Fibroblast of upper back skin (primary cell): ENCODE results near the gene MACROD2.
"Not testable (repeated sequence)": the region's sequence is repeated elsewhere in the genome, so short reads cannot be mapped to it uniquely, and the experiment has no call there.

Experiments
- DNase-seq: peaks from one replicate; pipeline ENCODE4 v3.0.0-alpha.2; 2013

MACROD2 gene

DNA sequence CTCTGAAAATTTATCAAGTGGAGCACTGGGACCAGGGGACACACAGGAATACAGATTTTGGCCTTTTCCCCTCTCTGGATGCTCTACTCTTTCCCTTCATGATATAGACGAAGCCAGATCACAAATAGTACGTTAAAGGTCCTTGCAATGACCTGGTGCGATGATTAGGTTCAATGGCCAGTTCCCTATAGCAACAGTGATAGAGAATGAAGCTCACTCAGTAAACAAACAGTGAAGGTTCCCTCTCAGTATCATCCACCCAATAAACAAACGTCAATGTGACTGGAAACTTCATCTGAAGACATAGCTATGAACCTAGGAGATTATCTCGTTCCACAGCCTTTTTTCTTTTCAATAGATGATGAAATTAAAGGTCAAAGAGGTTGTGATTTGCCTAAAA, 1981.7 kb downstream of the MACROD2 start:
- DNase-seq = no peak

DNA sequence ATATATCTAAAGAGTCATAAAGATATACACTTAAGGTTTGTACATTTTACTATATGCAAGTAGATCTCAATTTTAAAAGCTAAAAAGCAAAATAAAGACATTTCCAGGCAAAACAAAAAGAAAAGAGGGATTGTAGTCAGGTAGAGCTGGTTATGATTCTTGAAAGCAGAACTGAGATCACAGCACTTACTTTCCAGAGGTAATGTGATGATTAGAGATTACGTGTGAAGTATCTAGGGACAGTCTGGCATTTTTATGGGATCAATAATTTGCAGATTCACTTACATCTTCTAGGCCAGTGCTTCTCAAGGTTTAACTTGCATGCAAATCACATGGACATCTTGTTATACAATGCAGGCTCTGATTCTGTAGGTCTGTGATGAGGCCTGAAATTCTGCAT, 1982.4 kb downstream of the MACROD2 start:
- no peak for DNase-seq

DNA sequence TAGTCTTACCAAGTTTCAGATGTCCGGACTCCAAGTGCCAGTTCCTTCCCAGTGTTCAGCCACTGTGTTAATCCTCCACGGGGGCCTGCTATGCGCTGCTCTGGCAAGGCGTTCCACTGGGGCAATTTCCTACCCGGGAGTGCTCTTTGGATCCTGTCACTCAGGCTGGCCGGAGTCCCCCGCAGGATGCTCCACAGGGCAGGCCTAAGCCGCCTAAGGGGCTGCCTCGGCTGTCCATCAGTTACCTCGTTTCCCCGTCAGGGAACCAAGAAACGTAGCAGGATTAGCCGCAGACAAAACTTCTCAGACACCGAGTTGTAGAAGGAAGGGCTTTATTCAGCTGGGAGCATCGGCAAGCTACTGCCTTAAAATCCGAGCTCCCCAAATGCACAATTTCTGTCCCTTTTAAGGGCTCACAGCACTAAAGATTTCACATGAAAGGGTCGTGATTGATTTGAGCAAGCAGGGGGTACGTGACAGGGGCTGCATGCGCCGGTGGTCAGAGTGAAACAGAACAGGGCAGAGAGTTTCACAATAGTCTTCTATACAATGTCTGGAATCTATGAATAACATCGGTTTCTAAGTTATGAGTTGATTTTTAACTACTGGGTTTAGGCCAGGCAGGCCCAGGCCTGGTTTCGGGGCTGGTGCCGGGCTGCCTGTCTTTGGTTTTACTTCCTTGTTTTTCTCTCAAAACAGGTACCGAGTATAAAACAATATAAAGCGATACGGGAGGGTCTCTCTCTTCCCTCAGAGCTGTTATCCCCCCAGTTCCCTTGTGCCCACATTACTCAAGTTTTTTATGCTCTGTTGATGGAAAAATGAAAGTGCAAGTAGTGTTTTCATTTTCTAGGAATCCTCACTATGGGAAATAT, 1990.4 kb downstream of the MACROD2 start:
- DNase-seq = not testable (repeated sequence)

DNA sequence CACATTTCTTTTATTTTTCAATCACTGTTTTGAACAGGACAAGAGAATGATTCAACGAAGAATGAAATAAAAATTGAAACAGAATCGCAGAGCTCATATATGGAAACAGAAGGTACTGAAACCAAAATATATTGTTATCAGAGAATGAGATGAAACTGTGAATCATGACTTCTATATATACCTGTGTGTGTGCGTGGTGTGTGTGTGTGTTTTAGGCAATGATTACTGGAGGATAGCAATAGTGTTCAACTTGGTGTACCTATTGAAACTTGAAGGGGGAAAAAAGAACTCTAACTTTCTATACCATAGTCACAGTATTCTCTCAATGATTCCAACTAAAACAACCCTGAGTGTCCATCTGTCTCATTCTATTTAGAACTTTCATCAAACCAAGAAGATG, 1991.4 kb downstream of the MACROD2 start:
- DNase-seq = no peak

DNA sequence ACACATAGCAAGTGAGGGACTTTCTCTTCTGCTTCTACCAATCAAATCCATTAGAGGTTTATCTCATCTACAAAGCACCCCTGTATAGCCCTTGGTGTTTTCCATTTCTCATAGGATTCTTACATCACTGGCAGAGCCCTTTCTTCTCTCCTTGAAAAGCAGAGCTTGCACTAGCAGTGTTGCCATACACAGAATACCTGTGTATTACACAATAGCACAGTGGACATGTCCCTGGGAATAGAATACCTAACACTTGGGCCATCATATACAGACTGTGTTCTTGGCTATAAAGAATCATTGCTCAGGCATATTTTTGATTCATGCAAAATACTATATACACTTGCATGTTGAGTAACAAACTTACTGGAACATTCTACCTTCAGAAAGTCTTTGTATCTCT, 1996.0 kb downstream of the MACROD2 start:
- DNase-seq = no peak

DNA sequence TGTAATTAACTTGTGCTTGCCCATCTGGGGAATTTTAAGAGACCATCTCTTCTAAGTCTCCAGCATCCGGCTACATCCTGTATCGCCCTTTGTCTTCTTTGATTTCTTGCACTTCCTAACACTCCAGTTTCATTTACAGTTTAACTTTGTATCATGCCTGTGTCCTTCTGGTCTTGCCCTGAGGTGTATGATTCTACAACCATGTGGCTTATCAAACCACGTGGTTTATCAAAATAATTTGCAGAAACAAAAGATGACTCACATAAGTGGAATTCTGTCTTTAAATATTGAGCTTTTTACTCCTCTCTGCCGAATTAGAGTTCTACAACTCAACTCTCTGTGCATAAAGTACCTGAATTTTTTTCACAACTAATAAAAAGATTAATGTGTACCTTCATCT, 1997.2 kb downstream of the MACROD2 start:
- DNase-seq = no peak

DNA sequence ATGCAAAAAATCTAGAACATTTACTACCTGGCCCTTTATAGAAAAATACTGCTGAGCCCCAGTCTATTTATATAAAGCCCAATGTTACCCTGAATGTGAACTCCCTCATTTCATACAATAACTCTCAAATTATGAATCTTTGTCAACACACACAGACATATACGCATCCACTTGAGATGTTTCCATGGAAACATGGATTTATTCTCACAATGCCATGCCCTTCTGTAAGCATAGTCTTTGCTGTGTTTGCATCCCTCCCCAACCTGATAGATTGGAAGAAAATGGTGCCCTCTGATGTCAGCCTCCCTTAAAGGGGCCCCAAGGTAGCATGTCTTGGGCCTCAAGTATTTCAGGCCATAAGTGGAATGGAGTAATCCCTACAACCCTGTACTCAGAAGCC, 2004.8 kb downstream of the MACROD2 start:
- DNase-seq = no peak

DNA sequence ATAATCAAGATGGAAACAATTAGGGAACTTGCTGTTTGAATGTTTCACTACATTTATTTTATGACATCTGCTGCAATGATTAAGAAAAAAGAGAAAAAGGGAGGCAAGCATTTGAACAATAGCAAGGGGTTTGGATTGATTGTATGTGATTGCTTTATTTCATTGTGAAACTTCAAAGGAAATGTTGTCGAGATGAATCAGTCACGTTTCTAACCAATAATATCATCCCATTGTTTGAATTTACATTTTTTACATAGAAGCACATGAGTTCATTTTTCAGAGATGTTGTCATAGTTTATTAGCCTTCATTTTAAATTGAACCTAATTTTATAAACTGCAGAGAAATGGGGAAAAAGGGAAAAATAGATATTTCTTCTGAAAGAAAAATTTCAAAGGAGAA, 2006.0 kb downstream of the MACROD2 start:
- DNase-seq = peak; percentile 40

DNA sequence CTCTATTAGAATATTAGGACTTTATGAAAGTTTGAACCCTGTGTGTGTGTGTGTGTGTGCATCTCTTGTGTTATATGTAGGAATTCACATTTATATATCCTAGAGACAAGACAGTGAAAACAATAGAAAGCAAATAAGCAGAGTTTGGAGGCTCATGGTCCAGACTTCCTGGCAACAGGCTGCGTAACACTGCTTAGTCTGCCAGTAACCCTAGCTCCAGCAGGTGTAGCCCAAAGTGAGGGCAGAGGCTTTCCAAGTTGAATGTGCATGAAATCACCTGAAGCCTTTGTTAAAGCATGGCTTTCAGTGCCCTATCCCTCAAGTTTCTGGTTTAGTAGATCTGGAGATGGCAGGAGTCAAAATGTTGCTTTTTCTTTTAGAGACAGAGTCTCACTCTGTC, 2008.0 kb downstream of the MACROD2 start:
- no peak for DNase-seq

DNA sequence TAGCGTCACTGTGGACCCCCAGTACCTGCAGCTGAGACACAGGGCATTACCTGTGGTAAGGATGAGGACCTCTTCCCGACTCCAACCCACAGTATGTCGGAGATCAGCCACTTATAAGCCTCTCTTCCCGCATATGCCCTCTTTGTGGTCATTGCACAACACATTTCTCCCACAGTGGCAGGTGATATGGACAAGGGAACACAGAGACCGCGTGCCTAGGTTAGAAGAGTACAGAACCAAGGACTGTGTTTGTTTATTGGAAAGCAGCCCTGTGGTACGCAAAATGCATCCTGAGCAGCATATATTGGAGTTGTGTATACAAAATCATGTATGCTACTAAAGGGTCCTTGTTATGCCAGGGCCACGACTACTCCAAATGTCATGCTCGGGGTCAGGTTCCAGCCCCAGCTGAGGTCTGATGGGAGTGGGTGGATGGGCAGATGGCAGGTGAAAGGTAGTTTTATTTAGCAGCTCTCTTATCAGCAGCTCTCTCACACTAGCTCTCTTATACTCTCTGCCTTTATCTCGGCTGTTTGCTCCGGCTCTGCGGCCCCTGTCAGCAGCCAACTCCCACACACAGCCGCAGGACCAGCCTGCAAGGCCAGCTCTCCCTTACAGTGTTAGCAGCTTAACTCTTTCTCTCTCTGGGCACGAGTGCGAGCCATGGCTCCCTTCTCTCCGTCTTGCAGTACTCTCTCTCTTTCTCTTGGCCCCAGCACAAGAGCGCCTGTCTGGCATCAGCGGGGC, 2009.0 kb downstream of the MACROD2 start:
- no peak for DNase-seq

DNA sequence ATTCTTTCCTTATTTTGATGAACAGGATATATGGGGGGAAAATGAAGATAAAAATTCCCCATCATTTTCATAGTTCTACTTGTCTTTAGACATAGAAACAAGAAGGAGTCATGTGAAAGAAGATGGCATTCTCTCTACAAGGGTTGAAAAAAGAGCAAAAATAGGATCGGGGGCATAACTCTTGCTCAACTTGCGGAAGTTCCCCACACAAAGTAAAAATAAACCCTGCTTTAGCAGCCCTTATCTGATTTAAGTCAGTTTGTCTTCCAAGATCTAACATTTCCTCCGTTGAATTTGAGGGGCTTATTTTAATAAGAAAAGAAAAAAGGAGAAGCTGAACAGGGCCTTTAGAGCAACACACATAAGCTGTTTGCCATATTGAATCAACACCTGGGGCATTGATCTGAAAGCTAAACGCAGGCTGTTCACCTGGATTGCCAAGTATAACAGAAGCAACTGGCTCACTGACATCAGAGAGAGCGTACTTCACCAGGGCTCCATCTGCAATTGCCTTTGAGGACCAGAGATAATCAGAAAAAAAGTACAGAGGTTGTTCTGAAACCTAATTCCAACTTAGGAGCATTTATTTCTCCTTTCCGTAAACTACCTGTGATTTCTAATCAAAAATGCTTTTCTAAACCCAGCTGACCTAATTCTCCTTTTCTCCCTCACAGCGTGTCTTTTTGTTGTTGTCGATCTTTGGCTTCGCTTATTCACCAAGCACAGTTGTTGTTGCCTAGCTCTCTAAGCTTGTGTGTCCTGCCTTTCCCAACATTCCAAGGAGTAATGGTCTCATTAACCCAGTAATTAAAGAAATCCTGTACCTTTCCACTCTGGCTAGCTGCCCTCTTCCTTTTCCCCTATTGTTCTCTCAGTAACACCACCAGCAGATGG, 2010.0 kb downstream of the MACROD2 start:
- no peak for DNase-seq

DNA sequence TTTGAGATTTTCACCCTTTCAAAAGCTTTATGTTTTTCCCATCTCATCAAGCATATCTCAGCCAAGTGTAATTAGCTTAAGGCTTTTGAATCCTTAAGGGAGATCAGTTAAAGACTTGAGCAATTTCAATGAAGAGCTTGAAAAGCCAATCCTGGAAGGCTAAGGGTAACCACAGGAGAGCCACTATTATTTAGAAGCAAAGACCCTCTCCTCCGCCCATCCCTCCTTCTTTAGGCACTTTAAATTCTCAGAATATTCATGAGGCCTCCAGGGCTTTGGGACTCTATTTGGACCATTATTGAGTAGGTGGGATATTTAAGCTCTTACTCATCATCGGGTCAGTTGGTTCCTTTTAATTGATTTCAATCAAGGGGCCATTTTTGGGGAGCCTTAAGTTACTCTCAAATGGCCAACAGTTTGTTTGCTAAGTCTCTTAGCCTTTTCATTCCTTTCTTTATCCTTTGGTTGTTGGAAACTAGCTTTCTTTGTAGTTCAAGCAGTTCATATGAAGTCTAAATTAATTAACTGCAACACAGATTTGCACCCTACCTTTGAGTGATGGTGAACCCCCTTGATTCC, 2010.7 kb downstream of the MACROD2 start:
- no peak for DNase-seq

DNA sequence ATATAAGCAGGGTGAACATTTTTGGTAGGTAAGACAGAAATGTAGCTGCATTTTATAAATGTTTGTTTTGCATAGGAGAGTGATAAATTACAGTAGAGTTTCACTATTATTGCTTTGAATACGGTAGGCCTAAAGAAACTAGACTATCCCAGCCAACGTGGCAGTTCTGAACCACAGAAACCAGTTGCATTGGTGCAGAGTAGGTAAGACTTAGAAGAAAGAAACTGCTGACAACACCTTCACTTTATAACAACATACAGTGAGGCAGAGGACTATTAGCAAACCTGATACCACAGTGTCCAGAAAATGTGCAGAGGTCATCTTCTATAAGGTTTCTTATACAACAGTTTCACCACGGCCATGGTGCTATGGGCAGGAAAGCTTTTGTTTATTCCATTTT, 2011.8 kb downstream of the MACROD2 start:
- no peak for DNase-seq

DNA sequence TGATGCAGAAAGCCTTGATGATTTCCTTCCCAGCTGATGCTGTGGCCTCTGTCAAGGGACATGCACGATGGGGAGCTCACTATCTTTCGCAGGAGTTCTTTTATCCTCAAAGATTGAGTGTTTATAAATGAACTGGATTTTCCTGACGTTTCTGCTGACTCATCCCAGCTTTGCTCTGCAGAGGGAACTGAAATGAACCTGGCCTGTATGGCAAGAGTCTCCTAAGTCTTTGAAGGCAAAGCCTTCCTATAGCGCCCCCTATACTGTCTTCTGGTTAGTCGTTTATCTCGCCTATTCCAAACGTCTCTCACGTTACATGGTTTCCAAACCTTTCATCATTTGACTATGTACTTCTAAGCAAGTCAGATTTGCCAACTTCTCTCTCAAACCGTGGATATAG, 2012.6 kb downstream of the MACROD2 start:
- no peak for DNase-seq

DNA sequence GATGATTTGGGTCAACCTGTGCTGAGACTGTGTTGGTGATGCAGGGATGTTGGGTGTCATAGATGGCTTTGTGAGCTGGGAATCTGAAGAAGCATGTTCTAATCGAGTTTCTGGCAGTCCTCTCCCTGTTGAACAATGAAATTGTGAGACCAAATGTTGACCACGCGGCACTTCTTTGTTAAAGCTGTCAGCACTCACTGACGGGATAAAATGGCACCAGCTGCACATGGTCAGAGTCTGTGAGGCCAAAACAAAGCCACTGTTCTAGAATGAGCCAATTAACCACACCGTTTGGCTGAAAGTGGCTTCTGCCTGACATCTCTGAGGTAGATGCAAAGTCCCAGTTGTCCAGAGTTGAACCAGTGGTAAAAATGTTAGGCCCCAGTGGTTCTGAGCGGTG, 2015.7 kb downstream of the MACROD2 start:
- no peak for DNase-seq

DNA sequence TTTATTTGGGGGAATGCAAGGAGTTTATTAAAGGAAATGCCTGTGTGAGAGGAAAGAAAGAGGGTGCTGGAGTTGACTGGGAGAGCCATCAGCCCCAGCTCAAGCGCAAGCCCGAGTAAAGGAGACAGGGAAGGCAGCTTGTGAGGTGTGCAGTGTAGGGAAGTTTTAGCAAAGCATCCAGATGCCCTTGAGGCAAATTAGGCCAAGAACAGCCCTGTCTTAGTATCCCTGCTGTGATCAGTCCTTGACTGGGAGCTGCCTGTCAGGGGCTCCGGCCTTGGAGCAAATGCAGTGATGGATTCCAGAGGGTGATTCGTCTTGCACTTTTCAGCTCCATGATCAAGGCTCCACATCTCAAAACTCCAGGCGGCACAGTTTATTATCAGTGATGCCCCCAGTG, 2016.2 kb downstream of the MACROD2 start:
- no peak for DNase-seq

DNA sequence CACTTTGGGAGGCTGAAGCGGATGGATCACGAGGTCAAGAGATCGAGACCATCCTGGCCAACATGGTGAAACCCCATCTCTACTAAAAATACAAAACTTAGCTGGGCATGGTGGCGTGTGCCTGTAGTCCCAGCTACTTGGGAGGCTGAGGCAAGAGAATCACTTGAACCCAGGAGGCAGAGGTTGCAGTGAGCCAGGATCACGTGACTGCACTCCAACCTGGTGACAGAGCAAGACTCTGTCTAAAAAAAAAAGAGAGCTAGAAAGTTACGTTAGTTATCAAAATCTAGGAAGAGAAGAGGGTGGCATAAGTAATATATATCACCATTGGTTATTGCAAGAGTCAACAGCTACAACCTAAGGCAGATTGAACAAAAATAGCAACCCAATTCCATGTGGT, 2017.6 kb downstream of the MACROD2 start:
- DNase-seq = not testable (repeated sequence)

DNA sequence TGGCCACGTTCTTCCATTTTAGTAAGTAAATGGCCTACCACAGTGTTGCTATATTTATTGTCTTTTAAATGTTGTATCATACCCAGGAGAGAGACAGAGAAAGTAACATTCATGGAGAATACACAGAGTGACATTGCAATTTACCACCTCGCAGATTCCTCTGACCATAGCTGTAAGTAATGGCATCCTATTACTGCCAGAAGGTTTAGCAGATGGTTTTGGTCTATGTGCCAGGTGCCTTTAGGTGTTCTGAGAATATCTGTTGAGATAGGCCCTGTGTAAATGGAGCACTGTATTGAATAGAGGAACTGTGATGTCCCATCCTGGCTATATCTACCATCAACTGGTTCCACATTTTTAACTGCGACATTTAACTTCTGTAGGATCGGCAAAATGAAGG, 2018.3 kb downstream of the MACROD2 start:
- no peak for DNase-seq

DNA sequence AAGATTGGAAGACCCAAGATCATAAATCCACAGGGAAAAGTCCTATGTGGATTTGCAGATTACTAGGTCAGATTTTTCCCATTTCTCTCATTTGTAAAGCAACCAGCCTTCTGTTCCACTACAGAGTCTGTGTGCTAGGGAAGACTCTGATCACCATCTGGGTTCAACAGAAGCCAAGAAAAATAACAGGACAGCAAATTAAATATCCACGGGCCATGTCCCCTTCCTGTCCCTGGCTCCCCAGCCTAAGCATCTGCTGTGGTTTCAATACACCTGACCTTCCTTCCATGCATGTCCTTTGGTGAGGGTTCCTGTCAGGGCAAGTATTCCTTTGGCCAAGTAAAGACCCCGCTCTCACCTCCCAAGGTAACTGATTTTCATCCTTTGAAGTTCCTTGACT, 2019.1 kb downstream of the MACROD2 start:
- DNase-seq = no peak

DNA sequence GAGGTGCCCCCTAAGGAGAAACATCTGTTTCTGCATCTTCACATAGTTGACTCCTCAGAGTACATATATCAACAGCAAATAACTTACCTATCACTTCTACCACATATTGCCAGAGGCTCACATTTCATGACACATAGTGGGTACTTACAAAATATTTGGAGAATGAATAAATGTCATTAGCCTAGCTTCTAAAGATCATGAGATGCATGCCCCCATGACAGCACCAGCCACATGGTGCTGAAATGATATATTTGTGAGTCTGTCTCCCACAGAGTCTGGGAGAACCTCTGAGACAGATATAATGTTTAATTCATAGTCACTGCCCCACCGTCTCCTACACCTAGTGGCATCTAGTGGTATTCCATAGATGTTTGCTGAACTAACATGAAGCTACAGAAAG, 2022.3 kb downstream of the MACROD2 start:
- DNase-seq = peak; percentile 45

DNA sequence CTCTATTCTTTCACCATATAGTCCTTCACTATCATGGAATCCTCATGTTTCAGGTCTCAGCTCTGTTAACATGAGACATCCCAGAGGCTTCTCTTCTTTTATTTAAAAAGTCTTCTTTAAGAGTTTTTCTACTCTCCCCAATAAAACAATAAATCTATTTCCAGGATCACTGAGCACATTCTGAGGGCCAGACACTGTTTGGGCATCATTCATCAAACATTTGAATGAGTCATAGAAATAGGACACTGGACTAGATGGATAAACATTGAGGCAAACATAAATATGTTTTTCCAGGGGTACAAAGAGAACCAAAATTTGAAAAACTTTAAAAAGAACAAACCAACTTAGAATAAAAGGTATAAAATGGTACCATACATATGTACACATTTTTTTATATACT, 2023.6 kb downstream of the MACROD2 start:
- no peak for DNase-seq

DNA sequence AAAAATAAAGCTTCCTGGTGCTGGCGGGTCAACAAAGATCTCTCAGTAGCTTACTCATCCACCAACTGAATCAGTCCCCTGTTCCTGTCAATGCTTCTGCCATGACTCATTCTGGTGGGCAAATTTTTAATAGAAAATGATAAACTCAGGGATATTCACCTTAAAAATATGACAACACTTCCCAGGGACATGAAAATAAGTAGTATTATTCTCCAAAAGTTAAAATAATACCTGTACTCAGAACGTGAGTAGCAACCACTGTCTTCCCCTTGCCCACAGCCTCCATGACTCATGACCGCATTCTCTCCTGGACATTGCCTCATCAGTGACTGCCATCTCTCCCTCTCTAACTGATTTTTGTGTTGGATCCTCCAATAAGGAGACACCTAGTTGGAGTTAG, 2025.7 kb downstream of the MACROD2 start:
- DNase-seq = peak; percentile 50

DNA sequence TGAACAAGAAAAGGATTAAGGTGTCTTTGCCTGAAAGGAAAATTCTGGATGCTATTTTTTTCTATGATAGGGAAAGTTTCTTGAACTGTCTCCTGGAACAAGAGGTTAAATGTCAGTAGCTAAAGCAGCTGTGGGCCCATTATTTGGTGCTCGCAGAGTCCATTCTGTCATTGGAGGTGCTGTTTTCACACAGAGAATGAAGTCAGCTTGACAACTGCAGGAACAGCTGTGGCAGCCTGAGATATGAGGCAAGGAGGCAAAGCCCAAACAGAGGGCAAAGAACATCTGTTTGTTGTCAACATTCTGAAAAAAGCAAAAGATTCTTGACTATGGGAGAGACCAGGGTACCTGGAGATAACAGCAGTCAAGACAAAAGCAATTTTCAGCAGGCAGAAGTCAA, 2029.8 kb downstream of the MACROD2 start:
- DNase-seq = no peak
